ENCODE data around the gene RTP5.

RTP5 gene

DNA sequence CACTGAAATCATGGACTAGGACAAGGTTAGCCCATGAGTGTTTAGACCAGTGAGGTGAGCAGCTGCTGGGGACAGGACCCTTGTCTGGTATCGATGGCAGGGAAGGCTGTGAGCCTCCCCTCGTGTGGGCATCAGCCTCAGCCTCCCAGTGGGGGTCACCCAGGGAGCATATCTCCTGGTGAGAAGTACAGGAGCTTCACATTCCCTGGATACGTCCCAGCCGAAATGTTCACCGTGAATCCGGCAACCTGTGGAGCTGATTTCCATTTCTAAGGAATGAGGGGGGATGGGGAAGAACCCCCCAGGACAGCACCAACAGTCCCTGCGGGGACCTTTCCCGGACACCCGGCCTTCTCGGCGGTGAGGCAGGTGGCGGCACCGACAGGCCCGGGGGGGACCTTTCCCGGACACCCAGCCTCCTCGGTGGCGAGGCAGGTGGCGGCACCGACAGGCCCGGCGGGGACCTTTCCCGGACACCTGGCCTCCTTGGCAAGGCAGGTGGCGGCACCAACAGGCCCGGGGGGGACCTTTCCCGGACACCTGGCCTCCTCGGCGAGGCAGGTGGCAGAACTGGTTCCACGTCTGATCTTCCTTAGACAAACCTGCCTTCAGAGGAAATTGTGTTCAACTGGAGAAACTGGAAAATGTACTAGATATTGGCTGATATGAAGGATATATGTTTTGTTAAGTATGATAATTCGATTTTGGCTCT lies 21.2 kb downstream of the RTP5 start:
- no peak for DNase-seq

DNA sequence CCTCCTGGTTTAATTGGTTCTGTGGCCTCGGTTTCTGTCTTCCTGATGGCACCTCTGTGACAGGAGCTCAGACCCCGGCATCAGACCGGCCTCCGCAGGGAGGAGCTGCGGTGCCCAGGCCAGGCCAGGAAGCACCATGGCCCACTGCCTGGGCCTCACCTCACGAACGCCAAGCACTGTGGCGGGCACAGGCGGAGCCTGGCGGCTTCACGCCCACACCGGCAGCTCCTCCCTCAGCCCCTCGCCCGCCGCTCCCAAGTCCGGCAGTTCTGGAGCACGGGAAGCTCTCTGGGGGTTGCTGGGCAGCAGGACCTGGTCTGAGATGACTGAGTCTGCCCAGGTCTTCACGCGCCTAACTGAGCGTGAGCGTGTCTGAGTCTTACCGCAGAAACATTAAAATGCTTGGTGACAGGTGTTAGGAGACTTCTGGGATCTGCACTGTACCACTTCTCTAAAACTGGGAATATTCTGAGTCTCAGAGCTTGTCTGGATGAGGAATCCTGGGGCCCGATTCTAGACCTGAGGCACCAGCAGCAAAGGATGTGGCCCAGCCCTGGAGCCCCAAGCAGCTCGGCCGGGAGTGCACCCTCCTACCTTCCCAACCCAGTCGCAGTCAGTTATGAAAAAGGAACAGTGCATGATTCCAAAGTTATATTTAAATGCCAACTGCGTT lies 21.9 kb downstream of the RTP5 start:
- no peak for DNase-seq

DNA sequence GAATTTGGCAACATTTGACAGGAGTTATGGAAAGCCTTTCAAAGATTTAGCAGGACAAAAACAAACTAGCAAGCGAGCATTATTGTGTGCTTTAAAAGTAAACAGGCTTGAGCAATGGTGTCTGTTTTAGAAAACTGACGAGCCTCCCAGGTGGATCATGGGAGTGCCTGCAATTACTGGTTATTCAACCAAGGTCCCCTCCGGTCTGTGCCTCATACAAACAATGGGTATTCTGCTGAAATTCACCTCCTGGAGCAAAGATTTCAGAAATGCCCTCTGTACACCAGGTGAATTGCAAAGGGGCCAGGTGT lies 22.4 kb downstream of the RTP5 start:
- no peak for DNase-seq

DNA sequence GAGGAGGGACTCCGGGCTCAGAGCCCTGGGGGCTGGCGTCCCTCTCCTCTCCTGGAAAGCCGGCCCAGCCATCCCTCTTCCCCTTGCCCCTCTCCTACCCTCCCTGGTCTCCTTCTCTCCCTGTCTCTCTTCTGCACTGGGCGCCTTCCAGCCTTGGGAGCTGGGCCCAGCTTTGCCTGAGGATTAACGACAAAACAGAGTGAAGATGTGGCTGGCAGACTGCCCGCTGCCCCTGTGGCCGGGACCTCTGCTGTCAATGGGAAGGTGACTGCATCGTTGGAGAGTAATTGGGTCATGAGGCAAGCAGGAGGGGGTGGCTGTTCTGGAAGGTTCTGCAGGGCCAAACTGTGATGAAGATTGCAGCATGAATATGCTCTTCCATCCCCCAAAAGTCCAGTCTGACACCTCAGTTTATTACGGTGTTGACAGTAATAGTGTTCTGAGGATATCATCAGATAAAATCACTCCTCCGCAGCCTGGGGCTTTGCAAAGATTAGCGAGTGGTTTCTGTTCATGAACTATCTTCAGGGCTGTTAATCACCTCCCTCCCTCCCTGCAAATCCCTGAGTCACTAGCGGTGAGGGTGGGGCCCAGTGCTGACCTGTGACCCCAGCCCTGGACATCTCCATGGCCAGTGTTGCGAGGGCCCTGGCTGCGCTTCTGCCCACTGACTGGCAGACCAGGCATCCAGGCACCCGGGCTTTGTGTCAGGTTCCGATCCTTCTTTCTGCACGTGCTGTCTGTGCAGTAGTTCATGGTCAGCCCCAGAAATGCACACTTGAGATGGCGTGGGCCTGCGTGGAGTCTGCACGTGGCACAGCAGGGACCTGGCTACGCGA lies 23.0 kb downstream of the RTP5 start:
- no peak for DNase-seq

DNA sequence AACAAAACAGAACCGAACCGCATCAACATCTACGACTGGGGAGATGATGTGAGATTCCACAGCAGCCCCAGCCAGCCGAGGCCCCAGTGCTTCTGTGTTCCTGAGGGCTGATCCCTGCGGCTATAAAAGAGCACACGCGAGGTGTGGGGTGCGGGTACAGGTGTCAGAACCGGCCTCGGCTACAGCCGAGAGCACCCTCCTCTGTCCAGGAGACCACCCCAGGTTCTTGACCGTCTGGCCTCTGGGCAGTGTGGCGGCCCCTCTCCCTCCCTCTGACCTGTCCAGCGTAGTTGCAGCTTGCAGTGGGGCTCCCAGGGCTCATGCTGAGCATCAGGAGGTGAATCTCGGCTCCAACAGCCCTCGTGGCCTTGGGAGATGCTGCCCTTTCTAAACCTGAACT lies 23.7 kb downstream of the RTP5 start:
- no peak for DNase-seq

DNA sequence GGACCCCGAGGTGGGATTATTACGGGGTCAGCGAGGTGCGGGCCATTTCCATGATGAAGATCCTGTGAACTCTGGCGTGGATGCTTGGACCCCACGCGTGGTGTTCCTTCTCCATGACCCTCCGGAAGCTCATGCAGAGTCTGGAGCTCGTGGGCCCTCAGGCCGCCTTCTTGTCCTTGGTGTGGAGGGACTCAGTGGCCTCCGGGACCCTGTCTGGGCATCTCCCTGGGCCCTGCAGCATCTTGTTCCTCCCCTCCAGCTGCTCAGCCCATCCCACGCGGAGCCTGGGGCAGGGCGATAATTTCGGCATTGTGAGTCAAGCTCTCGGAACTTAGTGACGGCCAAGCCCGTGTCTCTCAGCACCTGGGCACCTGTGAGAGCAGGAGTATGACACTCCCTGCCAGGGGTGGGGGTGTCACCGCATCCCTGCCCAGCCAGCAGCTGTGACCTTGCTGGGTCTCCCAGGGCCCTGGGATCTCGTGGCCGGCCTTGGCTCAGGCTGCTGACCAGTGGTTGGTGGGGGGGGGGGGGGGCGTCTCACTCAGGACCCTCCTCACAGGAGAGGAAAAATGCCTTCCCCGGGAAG lies 24.6 kb downstream of the RTP5 start:
- DNase-seq = no peak

DNA sequence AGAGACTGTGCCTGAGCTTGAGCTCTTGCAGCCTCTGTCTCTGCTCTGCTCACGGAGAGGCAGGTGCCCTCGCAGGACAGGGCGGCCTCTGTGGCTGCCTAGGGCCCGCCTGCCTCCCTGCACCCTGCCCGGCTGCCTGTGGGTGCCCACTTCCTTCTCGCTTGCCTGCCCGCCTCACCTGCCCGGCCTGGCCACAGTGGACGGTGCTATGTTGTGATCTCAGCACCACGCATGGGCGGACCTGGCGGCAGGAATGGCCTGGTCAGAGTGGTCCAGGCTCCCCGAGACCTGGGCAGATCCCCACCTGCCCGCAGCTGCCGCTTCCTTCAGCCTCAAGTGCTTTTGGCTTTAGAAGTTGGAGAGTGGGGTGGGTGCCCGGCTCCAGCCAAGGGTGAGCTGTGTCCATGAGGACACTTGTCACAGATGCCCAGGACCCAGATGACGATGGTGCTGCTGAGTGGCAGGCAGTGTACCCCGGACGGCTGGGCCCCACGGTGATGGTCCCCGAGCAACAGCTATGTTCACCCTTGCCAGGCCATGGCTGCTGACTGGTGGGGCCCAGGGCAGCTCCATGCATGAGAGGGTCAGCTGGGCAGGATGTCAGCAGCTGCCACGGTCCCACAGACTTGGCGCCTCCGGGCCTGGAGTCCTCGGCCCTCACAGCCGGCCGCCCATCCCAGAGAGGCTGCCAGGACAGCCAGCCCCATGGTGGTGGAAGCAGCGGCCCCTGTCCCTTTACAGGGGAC lies 25.3 kb downstream of the RTP5 start:
- no peak for DNase-seq

DNA sequence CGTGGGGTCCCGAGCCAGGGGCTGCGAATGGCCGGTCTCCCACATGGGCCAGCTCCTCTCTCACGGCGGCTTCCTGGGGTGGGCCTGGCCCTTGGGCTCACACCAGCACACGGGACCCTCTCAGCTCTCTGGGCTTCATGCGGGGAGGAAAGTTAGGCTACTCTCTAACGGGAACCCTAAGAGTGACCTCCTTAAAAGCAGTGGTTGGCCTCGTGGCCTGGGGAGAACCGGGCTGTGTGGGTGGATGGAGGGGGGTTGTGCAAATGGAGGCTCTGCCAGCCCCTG lies 25.8 kb downstream of the RTP5 start:
- DNase-seq = no peak

DNA sequence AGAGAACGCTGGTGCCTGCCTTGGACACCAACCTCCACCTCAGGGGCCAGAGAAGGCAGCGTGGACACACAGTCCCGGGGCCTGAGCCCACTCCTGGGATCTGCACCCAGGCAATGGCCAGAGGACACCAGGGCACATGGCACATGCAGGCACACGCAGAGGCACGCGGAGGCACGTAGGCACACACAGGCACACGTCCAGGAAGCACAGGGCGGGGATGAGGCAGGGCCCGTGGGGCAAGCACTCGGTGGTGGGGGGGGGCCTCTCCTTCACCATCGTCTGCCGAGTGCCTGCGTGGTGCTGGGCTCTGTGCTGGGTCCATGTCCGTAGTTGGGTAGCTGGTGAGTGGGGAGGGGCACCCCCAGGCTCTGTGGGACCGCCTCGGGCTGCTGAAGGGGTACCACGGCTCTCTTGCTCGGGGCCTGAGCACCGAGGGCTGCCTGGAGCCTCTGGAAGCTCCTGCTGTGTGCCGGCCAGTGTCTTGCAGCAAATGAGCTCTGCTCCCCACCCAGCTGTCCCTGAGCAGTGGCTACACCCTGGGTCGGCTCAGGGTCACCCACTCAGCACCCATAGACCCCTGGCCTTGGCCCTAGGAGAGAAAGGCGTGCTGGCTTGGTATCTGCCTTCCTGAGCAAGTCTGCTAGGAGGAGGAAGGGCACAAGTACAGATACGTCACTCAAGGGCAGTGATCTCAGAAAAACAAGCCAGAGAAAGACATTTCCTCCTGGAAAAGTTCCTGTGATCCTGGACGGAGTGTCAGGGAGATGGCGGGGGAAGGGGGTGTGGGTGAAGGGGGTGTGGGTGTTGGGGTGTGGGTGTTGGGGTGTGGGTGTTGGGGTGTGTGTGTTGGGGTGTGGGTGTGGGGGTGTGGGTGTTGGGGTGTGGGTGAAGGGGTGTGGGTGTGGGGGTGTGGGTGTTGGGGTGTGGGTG lies 26.4 kb downstream of the RTP5 start:
- no peak for DNase-seq

DNA sequence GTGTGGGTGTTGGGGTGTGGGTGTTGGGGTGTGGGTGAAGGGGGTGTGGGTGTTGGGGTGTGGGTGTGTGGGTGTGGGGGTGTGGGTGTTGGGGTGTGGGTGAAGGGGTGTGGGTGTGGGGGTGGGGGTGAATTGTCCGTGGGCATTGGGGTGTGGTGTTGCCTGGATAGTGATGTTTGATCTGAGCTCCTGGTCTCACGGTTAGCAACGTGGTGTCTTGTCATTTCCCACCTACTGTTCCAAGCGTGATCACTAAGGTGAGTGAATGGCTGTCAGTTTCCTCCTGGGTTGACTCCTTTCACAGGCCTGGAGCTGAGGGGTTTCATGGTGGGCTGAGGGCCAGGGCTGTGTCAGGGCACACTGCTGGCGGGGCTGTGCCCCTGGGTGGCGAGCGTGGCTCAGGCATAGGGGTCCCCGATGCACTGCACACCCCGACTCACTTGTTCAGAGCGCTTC lies 27.2 kb downstream of the RTP5 start:
- DNase-seq = no peak

DNA sequence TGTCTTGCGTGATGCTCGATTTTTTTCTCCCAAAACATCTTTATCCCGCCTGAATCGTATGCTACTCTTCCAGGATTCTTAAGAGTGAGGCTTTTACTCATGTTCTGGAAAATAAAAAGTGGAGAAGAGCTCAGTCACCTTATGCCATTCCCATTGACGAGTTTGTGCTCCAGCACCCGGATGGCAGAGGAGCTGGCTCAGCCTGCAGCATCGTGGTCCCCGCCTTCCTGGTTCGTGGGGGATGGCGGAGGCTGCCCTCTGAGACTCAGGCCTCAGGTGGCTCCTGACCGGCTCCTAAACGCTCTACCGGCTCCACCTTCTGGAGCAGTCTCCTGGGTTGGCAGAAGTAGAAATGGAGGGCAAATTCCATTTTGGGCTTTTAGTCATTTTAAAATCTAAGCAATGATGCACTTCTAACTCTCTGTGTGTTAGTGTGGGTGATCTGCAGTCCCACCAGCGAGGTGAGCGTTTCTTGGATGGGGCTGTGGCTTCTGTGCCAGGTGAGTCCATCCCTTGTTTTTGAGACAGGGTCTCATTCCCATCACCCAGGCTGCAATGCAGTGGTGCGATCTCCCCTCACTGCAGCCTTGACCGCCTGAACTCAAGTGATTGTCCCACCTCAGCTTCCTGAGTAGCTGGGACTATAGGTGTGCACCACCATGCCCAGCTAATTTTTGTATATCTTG lies 27.8 kb downstream of the RTP5 start:
- no peak for DNase-seq

DNA sequence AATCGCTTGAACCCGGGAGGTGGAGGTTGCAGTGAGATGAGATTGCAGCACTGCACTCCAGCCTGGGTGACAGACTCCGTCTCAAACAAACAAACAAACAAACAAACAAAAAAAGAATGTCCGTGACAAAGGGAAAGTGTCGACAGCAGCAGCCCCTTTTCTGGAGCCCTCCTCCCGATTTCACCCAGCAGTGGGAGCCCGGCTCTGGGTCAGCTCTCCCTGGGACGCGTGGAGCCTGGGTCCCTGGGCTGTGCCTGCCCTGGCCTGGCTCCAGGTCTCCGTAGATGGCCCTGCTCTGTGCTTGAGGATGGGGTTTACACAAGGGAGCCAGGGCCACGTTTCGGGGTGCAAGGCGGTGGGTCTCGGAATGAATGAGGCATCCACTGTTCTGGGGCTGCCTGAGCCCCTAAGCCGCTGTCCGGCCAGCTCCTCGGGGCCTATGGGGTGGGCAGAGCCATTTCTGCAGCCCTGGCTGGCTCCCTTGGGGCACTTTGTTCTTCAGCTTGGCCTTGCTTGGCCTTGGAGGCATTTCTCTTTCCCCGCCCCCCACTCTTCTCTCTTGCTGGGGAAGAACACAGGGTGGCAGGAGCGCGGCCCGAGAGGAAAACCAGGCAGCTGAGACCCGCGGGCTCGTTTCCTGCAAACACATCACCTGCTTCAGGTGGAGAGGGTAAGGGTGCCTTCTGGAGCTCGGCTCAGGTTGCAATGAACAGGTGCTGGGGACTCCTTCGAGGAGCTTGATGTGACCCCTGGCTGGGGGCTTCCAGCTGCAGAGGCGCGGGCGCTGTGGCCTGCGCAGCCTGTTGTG lies 29.1 kb downstream of the RTP5 start:
- DNase-seq = no peak

DNA sequence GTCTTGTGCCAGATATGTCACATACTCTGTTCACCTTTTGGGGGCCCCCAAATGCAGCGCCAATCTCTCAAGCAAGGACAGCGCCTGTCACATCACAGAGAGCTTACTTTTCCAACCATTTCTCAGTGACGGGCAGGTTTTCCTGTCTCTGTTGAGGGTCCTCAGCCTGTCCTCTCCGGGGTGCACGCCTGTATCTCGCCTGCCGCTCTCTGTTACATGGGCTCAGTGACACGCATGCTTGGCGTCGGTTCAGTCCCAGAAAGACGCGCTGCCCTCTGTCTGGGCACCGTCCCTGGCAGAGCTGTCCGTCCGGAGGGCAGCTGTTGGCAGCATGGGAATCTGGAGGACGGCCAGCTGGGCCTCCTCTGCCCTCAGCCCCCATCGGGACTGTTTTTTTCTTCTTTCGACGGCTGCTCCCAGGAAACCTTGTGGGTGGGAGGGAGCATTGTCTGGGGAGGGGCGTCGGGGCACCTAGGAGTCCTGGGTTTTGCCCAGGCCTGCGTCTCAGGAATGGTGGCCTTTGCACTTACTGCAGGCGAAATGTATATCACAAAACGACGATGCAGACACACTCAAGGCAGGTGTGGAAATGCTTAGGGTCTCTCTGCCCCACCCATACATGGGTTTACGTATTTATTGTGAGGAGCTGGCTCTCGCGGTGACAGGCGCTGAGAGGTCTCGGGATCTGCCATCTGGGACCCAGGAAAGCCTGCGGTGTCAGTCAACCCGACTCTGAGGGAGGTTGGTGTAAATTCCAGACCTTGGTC lies 30.9 kb downstream of the RTP5 start:
- DNase-seq = no peak

DNA sequence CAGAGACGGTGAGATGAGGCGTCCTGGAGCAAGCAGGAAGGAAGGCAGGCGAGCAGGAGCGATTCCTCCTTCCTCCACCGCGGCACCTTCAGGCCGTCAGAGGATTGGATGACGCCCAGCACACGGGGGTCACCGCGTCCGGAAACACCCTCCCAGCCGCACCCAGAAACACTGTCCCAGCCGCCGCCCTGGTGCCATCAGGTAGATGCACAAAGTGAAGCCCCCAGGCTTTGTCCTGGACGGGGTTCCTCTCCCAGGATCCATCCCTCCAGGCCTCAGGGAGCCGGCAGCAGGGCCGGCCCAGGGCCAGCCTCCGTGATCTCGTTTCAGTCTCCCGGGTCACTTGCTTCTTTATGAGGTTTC lies 31.5 kb downstream of the RTP5 start:
- DNase-seq = no peak

DNA sequence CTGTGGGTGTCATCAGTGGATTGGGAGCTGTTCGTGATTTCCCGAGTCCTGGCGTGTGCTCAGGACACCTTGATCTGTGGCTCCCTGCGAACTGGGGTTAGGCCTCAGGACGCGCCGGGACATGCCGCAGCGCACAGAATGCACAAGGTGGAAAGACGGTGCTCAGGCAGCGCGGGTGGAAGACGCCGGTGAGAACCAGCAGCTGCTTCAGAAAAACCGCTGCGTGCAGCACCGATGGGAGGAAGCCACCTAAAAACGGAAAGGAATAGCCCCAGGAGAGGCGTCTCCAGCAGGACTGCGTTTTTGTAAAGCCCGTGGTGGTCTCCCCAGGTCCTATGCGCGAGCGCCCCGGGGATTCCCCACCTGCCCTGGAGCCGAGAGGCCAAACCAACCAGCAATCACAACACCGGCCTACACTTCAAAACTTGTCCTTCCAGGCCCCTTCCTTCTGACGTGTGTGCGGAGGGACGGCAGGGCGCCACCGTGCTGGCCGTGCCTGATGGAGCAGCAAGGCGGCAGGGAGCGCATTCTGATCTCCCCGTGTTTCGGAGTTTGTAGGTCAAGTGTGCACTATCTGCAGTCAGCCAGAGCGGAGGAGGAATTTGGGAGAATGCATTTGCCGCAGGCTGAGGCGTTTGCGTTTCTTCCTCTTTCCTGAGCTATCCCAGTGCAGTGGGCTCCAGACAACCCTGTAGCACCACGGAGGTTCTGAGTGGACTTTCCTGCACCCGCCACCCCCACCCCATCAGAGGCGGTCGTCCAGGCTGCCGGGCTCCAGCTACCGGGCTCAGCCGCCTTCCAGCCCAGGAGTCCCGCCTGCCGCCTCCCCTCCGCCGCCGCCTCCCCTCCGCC lies 32.2 kb downstream of the RTP5 start:
- DNase-seq = no peak

DNA sequence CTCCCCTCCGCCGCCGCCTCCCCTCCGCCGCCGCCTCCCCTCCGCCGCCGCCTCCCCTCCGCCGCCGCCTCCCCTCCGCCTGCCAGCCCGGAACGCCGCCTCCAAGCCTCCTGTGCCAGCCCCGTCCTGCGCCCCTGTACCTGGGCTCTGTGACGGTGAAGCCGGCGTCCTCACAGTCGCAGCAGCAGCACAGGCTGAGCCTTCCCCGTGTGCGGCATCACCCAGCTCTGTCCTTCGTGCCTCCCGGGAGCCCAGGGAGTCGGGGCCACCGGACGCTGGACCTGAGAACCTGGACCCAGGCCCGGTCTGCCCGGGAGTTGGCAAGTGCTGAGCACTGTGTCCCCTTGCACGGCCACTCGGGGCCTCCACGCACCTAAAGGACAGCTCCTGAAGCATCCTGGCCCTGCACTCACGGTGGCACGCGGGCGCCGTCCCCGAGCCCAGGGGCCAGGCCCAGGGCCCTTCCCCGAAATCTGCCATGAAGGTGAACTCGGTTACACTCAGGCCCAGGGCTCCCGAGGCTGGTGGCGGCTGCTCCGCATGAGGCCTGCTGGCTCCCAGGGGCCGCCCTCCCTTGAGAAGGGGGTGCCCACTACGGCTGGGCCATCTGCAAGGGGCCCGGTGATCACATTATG lies 32.9 kb downstream of the RTP5 start:
- no peak for DNase-seq

DNA sequence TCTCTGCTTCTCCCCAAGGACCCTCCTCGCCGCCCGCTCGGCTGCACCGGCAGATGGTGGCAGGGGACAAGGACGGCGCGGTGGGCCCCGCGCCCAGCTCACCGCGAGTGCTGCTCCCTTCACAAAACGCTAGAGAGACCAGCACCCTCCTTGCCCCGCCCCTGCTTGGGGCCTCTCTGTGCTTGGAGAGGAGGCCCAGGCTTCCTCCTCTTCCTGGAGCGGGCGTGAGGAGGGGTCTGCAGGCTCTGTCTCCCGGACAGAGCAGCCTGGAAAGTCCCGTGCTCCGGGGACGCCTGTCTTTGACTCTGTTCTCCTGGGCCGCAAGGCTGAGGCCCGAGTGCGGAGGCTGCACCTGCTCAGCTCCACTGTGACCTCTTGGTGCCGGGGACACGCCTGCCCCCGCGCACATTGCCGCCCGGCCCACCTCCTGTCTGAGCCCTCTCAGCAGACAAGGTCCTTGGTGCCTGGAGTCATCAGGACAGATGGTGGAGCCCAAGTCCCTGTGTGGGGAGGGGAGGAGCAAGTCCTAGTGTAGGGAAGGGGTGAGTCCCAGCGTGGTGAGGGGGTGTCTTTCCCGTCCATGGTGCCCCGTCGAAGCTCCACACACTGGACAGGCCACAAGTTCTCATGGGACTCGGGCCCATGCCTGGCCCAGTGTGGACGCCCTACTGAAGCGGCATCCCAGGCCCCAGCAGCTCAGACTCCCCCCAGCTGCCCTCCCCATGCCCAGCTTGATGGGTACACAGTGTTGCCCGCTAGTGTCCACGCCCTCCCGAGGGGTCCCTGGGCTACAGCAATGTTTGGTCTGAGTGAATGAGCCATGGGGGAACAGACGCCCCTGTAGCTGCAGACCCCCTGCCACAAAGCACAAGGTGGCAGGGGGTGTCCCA lies 33.8 kb downstream of the RTP5 start:
- no peak for DNase-seq
